Adrenal gland (tissue), 5 donors: Measurements from ENCODE around the gene OSBPL2.

Experiments used
- CTCF ChIP-seq, 6 experiments: fragments of 450-650 bp in 4 of 6; fragments of 200-600 bp in 2 of 6; sonication (generic) in 1 of 6; IDR thresholded peaks; 1 replicate in 5 of 6; 2 replicates in 1 of 6; pipeline versions ENCODE4 v1.5.1 to v1.8.0; 2016 to 2021; ENCODE audit warnings: antibody characterized with exemption in 6 of 6, mild to moderate bottlenecking in 2 of 6, moderate library complexity in 1 of 6
- POLR2A ChIP-seq, 2 donors: fragments of 450-650 bp; IDR thresholded peaks; one replicate each; pipeline ENCODE4 v1.6.1; 2017; ENCODE audit warnings: antibody characterized with exemption in 2 of 2, mild to moderate bottlenecking in 2 of 2, moderate library complexity in 1 of 2
- donor health status: DM: no; HTN: no; CAD: no.

DNA sequence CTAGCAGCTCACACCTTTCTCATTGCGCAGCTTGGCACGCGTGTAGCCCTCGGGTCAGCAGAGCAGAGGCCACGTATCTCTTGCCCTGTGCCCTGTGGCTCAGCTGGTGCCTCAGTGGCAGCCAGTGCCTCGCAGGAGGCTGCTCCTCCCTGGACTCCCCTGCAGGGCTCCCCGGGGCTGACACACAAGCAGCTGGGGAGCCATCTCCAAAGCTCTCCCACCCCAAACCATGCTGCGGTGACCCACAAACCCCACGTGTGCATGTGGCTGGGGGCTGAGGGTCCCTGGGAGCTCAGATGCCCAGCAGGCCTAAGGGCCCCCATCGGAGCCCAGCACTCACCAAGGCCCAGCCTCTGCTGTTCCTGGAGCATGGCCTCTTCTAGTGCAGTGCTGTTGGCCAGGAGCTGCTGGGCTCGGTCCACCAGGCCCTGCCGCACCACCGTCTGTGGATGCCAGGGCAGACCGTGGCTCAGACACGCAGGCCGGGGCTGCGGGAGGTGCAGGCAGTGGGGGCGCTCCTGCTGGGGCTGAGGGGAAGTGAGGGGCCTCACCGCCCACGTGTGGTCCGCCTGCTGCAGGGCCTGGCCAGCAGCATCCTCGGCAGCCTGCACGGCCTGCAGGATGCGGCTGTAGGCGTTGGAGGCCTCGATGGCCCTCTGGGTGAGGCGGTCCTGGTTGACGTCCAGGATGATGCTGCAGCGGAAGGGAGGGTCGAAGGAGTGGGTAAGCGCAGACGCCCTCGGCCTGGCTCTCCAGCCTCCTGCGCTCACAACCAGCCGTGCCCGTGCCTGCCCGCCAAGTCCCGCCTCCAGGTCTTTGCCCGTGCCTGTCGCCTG lies 78.2 kb downstream of the OSBPL2 start:
- TF ChIP-seq CTCF (IDR thresholded peaks at IDR 0.05), result no peak
- TF ChIP-seq POLR2A (IDR thresholded peaks at IDR 0.05), result no peak
